HL-60/S4 (cell line): ENCODE results near the gene CRCP.
"Not testable (repeated sequence)": the region's sequence is repeated elsewhere in the genome, so short reads cannot be mapped to it uniquely, and the experiment has no call there.

Source experiments
- in situ Hi-C: fragments of 300-500 bp; cut with MboI; formaldehyde crosslinking; loops from 2 replicates; pipeline ENCODE4 v1.14.3; 2022; ENCODE audit warnings: low sequenced_read_pairs

Gene CRCP

GRCh38 chr7:66114743-66115649 is at the start of gene CRCP:
Gene CRCP (plus strand): TSS chr7:66114847. CDS start chr7:66114963, 116 bp downstream.
- in situ Hi-C loops: no loop called here

DNA sequence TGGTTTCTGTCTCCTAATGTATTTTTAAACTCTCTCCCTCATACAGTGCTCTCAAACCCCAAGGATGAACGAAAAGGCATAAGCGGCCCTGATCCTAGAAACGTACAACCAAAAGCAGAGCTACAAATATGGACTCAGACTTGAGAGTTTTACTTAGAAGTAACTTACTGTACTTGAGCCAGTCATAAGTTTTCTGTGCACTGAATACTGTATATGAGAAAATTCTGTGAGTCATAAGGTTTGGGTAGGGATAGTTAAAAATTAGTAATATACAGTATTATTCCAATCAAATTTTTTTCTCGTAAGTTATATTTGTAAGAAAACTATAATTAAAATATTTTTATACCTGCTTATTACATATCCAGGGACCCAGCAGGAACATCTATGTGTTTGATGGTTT is 44.9 kb upstream of the CRCP start:
- in situ Hi-C loops: no loop called here

DNA sequence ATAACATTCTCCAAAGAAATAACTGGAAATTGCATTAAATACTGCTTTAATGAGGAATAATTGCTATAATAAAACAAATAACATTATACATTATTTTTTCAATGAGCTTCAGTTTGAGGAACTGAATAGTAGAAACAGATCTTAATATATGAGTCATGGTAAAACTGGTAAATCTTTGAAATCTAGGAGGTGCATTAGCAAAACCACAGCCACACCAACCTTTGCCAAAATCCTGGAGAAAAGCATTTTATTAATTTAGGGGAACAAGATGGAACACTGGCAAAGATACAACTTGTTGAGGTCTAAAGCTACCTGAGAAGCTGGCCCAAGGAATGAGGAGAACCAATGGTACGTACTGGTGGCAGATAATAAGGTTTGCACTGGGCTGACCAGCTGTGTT is 44.4 kb upstream of the CRCP start:
- in situ Hi-C loops: no loop called here

- in situ Hi-C loops: not testable (repeated sequence)
Measured at GRCh38 chr7:66072208-66072607, 42.4 kb upstream of the CRCP start.

DNA sequence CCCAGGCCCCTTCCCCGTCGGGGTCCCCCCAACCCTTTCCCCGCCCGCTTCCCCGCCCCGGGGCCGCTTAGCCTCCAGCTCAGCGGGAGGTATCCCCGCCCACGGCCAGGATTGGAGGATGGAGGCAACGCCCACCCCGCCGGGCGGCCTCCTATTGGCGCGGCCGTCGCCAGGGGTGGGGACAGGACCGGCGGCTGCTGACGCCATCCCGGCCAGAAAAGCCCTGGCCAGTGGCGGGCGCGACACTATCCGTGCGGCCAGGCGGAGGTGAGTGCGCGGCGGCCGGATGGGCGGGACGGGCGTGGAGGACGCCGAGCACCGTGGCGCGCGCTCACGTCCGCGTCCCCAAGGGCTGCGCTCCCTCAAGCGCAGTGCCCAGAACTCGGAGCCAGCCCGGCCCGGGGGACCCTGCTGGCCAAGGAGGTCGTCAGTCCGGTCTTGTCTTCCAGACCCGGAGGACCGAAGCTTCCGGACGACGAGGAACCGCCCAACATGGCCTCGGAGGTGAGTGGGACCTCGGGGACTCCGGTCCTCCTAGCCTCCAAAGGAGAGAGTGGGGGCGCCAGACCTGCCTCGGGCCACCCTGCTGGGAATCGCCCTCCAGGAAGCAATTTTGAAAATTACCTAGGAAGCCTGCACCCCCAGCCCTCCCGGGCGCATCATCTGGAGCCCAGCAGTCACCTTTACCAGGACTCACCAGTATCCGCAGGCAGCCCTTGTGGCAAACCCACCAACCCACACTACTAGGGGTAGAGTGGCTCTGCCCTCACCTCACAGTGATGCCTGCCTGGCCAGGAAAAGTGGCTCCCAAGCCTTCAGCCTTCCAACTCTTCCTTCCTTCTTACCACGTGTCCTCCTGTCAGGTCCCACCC is 38.8 kb upstream of the CRCP start, which contains the start of gene ASL:
TSS of gene ASL (plus strand) at position 230 of the 872 bp plus-strand sequence. CDS start at position 493, 263 bp downstream.
- in situ Hi-C loops: no loop called here

GRCh38 chr7:66076462-66077329 is 38.0 kb upstream of the CRCP start:
- in situ Hi-C loops: no loop called here

DNA sequence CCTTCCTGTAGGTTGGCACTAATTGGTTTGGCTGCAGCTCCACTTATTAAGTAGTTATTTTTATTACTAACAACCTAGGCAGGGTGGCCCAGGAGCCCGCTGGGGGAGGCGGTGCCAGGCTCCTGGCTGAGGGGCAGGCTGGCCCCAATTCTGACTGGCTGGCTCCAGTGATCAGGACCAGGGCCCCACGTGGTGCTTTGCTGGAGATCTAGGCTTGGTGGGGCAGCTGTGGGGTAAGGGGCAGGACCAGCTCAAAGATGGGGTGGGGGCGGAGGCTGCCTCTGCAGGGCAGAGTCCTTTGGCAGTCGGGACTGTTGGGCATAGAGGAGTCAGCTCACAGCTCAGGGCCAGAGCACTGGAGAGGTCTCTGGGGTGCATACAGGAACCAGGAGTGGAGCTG is 36.6 kb upstream of the CRCP start:
- in situ Hi-C loops: no loop called here

GRCh38 chr7:66082083-66082482 is 32.6 kb upstream of the CRCP start:
- in situ Hi-C loops: no loop called here

GRCh38 chr7:66082886-66083415 is 31.7 kb upstream of the CRCP start:
- in situ Hi-C loops: no loop called here

DNA sequence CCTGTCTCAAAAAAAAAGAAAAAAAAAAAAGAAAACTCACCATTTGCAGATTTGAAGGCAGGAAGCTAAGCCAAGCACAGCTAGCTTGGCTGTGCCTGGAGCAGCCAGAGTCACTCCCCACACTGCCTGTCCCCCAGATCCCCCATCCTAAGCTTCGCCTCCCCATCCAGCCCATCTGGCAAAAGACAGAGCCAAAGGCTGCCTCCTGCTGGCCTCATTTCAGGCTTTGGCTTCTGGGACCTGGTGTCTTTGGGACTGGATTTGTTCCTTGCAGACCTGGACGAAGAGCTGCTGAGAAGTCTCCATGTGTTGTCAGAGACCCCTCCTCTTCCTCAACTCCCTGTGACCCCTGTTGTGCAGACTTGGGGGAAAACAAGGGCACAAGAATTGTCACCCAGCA is 31.0 kb upstream of the CRCP start:
- in situ Hi-C loops: no loop called here

DNA sequence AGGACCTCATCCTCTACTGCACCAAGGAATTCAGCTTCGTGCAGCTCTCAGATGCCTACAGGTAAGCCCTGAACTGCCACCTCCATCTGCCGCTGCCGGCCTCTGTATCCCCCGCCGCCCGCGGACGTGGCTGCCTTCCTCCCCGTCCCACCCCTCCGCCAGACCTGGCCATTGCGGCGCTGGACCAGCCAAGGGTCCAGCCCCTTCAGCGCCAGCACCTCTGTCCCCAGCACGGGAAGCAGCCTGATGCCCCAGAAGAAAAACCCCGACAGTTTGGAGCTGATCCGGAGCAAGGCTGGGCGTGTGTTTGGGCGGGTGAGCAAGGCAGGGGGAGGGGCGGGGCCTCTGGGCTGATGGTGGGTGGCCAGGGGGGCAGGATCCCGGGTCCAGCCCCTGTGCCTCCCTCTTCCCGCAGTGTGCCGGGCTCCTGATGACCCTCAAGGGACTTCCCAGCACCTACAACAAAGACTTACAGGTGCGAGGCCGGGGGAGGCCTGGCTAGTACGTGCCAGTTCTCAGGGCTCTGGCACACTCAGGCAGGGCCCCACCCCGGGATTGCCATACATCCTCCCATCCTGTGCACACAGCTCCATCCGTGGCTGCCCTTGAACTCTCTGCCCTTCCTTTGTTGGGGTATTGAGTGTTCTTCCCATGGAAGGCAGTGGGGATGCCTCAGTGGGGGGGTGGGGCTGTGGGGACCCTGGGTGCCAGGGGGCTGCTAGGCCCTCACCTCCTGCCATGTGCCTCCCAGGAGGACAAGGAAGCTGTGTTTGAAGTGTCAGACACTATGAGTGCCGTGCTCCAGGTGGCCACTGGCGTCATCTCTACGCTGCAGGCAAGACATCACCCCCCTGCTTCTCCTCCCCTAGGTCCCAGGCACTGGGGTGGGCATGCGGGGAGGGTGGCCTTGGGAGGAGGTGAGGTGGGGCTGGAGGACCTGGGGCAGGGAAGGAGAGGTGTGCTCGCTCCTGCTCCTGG is 25.5 kb upstream of the CRCP start:
- in situ Hi-C loops: no loop called here

DNA sequence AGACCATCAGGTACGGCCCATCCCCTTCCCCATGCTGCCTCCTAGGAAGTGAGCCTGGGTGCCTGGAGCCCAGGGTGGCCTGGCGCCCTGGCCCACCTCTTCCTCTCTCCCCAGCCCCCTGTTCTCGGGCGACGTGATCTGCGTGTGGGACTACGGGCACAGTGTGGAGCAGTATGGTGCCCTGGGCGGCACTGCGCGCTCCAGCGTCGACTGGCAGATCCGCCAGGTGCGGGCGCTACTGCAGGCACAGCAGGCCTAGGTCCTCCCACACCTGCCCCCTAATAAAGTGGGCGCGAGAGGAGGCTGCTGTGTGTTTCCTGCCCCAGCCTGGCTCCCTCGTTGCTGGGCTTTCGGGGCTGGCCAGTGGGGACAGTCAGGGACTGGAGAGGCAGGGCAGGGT is 22.0 kb upstream of the CRCP start:
- in situ Hi-C loops: no loop called here

DNA sequence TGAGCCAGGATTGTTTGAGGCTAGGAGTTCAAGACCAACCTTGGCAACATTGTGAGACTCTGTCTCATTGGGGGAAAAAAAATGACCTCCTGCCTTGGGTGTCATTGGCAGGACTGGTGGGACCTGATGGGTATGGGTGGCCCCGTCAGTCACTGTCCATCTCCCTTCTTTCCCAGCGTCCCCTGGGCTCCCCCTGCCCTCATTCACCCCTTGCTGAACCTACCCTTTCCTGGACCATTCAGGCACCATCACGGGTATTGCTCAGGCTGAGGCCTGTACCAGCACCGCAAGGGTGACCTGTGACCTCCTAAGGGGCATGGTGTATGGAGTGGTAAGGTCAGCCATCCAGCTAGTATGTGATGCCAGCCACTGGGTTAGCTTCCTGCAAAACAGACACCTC is 19.6 kb upstream of the CRCP start:
- in situ Hi-C loops: no loop called here

GRCh38 chr7:66099232-66099550 is 15.5 kb upstream of the CRCP start:
- in situ Hi-C loops: no loop called here

DNA sequence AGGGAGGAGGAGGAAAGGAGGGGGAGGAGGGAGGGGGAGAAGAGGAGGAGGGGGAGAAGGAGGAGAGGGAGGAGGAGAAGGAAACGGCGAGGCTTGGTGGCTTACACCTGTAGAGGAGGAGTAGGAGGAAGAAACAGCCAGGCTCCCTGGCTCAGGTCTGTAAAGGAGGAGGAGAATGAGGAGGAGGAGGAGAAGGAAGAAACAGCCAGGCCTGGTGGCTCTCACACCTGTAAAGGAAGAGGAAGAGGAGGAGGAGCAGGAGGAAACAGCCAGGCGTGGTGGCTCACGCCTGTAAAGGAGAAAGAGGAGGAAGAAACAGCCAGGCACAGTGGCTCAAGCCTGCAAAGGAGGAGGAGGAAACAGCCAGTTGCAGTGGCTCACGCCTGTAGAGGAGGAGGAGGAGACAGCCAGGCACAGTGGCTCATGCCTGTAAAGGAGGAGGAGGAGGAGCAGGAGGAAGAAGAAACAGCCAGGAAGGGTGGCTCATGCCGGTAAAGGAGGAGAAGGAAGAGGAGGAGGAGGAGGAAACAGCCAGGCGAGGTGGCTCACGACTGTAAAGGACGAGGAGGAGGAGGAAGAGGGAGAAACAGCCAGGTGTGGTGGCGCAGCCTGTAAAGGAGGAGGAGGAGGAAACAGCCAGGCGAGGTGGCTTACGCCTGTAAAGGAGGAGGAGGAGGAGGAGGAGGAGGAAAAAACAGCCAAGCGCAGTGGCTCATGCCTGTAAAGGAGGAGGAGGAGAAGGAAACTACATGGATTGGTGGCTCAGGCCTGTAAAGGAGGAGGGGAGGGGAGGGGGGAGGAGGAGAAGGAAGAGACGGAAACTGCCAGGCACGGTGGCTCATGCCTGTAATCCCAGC is 14.9 kb upstream of the CRCP start:
- in situ Hi-C loops: no loop called here

DNA sequence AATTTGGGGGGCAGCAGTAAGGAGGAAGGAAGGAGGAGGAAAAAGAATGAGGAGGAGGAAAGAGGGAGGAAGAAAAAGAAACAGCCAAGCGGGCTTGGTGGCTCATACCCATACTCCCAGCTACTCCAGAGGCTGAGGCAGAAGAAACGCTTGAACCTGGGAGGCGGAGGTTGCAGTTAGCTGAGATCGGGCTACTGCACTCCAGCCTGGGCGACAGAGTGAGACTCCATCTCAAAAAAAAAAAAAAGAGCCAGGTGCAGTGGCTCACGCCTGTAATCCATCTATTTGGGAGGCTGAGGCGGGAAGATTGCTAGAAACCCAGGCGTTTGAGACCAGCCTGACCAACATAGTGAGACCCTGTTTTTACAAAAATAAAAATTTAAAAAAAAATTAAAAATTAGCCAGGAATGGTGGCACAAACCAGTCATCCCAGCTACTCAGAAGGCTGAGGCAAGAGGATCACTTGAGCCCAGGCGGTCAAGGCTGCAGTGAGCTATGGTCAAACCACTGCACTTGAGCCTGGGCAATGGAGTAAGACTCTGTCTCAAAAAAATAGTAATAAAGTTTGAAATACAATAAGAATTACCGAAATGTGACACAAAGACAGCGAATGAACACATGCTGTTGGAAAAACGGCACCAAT is 14.1 kb upstream of the CRCP start:
- in situ Hi-C loops: no loop called here

GRCh38 chr7:66102168-66102567 is 12.5 kb upstream of the CRCP start:
- in situ Hi-C loops: not testable (repeated sequence)

DNA sequence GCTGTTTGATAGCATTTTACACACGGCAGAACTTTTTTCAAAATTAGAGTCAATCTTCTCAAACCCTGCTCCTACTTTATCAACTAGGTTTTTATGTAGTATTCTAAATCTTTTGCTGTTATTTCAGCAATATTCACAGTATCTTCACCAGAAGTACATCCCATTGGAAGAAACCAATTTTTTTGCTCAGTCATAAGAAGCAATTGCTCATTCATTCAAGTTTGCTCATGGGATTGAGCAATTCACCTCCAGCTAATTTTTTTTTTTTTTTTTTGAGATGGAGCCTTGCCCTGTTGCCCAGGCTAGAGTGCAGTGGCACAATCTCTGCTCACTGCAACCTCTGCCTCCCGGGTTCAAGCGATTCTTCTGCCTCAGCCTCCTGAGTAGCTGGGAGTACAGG is 10.7 kb upstream of the CRCP start:
- in situ Hi-C loops: not testable (repeated sequence)
